GM12892 (cell line): Measurements from ENCODE around the gene SHROOM2.

ENCODE experiments used
- DNase-seq: peaks from one replicate; pipeline ENCODE4 v3.0.0; 2011; ENCODE audit not compliant: insufficient read length
- FAIRE-seq: peaks from 2 replicates; lab custom pipeline; 2011; peaks lifted over from hg19 to GRCh38; lab: Jason Lieb, UNC
- POLR2A ChIP-seq: IDR thresholded peaks from 2 replicates; pipeline ENCODE4 v1.6.1; 2011; ENCODE audit warnings: low read depth, low read length, control low read depth
- POLR2AphosphoS5 ChIP-seq: IDR thresholded peaks from 2 replicates; pipeline ENCODE4 v1.6.1; 2011; ENCODE audit warnings: low read depth, low read length, control low read depth
- TAF1 ChIP-seq: IDR thresholded peaks from 2 replicates; pipeline ENCODE4 v1.6.1; 2011; ENCODE audit warnings: low read depth, mild to moderate bottlenecking, control low read depth, low read length, borderline replicate concordance

The SHROOM2 gene

GRCh38 chrX:9947131-9947794 lies 161.0 kb downstream of the SHROOM2 start:
- TF ChIP-seq POLR2A (no peak), POLR2AphosphoS5 (no peak), TAF1 (no peak)
- DNase-seq (no peak), FAIRE-seq (no peak)

DNA sequence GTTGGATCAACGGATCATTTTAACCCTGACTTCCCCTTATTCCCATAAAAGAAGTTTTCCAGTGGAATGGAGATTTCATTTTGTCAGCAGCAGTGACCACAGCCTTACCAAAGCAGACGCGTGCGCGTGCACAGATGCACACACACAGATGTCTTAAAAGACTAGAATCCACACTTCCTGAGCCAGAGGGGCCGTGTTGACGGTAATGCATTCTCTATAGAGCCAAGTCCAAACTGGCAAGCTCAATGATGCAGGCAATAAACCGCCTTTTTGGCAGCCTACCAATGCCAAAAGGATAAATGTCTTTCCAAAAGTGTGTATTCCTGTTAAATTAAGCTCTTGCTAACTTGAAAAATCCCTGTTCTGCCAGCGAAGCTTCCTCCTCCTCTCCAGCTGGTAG lies 162.2 kb downstream of the SHROOM2 start:
- TF ChIP-seq TAF1 (no peak), POLR2A (no peak), POLR2AphosphoS5 (no peak)
- no peak for FAIRE-seq
- no peak for DNase-seq

GRCh38 chrX:9952300-9952699 lies 166.1 kb downstream of the SHROOM2 start:
- DNase-seq (no peak), FAIRE-seq (no peak)
- TF ChIP-seq TAF1 (no peak), POLR2AphosphoS5 (no peak), POLR2A (no peak)

DNA sequence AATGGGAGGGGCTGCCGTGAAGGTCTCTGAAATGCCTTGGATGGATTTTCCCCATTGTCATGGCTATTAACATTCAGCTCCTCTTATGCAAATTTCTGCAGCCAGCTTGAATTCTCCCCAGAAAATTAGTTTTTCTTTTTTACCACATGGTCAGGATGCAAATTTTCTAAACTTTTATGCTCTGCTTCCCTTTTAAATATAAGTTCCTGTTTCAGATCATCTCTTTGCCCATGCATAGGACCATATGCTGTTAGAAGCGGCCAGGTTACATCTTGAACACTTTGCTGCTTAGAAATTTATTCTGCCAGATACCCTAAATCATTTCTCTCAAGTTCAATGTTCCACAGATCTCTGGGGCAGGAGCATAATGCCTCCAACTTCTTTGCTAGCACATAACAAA lies 167.2 kb downstream of the SHROOM2 start:
- no peak for DNase-seq
- no peak for FAIRE-seq
- no peak for TF ChIP-seq POLR2A
- no peak for TF ChIP-seq TAF1
- TF ChIP-seq POLR2AphosphoS5: no peak

DNA sequence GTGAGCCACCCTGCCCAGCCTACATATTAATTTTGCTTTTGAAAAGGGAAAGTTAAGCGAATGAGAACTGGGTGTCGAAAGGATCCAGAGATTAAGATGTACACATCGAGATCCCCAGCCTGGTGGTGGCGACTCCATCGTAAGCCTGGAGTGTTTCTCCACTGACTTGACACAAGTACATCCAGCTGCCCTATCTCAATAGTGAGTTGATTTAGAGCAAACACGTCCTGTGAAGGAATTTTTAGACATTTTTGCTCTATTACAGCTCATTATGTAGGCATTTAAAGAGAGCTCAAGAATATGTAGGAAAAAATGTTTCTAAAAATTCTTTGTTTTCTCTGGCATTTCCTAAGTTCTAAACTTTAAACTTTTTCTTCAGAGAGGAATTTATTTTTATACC lies 169.3 kb downstream of the SHROOM2 start:
- DNase-seq: no peak
- TF ChIP-seq POLR2A (no peak), TAF1 (no peak), POLR2AphosphoS5 (no peak)
- FAIRE-seq: no peak

GRCh38 chrX:9957743-9958142 lies 171.5 kb downstream of the SHROOM2 start:
- DNase-seq: no peak
- FAIRE-seq: no peak
- TF ChIP-seq POLR2A (no peak), TAF1 (no peak)

- DNase-seq: no peak
- FAIRE-seq: no peak
- TF ChIP-seq POLR2AphosphoS5 (no peak), TAF1 (no peak), POLR2A (no peak)
These were observed 172.0 kb downstream of the SHROOM2 start for GRCh38 chrX:9958183-9958582.

DNA sequence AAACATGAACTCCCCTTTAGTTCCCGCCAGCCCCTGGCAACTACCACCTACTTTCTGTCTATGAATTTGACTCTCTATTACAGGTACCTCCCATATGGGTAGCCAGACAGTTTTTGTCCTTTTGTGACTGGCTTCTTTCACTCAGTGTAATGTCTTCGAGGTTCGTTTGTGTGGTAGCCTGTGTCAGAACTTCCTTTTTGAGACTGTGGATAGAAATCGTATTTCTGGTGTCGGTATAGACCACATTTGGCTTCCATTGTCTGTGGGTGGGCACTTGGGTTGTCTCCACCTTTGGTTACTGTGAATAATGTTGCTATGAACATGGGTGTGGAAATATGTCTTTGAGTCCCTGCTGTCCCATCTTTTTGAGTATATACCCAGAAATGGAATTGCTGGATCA lies 175.5 kb downstream of the SHROOM2 start:
- TF ChIP-seq POLR2AphosphoS5 (no peak), TAF1 (no peak), POLR2A (no peak)
- DNase-seq: no peak
- FAIRE-seq: no peak

DNA sequence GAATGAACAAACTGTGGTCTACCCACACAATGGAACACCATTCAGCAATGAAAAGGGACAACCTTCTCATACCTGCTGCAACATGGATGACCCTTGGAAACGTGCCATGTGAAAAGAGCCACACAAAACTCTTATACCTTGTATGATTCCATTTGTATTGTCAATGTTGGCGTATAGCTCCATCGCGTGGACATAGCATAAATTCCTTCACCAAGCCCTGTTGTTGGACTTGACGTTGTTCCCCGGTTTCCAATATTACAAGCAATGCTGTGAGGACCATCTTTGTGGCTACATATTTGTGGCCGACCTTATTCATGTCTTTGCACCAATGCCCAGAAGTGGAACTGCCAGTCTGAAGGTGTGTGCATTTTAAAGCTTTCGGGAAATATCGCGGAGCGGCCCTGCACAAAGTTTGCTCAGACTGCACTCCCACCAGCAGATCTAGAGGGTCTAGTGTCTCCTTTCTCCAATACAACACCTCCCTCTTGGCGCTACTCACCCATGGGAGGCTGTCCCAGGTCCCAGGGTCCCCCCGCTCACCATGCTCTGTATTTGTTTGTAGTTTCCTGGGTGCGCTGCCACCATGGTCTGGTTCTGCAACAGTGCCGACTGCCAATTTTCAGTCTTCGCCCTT lies 180.7 kb downstream of the SHROOM2 start, which contains the start of gene CLDN34:
Gene CLDN34 (plus strand): TSS at position 584 of the 634 bp plus-strand sequence. CDS start 0 bp downstream, at position 584.
- no peak for FAIRE-seq
- no peak for DNase-seq
- no peak for TF ChIP-seq POLR2AphosphoS5
- TF ChIP-seq POLR2A: no peak
- no peak for TF ChIP-seq TAF1

GRCh38 chrX:9977635-9978034 lies 191.4 kb downstream of the SHROOM2 start:
- TF ChIP-seq TAF1 (no peak), POLR2AphosphoS5 (no peak), POLR2A (no peak)
- DNase-seq (no peak), FAIRE-seq (no peak)

DNA sequence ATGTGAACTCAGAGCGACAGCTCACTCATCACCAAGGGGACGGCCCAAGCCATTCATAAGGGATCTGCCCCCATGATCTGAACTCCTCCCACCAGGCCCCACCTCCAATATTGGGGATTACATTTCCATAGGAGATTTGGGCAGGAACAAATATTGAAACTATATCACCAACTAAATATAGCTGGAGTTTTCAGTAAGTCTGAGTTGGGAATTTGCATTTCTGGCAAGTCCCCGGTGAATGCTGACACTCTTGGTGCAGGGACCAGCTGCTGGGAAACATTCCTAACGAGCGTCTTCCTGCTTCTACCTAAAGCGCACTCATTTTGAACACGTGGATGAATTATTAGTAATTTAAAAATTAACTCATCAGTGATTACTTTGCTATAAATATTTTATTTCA lies 194.2 kb downstream of the SHROOM2 start:
- no peak for FAIRE-seq
- no peak for DNase-seq
- TF ChIP-seq POLR2A: no peak
- TF ChIP-seq TAF1: no peak
- TF ChIP-seq POLR2AphosphoS5: no peak

GRCh38 chrX:9980927-9981326 lies 194.7 kb downstream of the SHROOM2 start:
- TF ChIP-seq POLR2A (no peak), TAF1 (no peak), POLR2AphosphoS5 (no peak)
- FAIRE-seq: no peak
- DNase-seq: no peak
